ENCODE data around the gene PUM2.

The PUM2 gene

GRCh38 chr2:20257411-20257810 lies 93.2 kb downstream of the PUM2 start:
- TF ChIP-seq MAX (IDR thresholded peaks at IDR 0.05) (no peak), USF1 (IDR thresholded peaks at IDR 0.05) (no peak), FOXM1 (IDR thresholded peaks at IDR 0.05; ENCODE audit: borderline replicate concordance, low read depth) (no peak), TEAD4 (IDR thresholded peaks at IDR 0.05) (no peak), YY1 (IDR thresholded peaks at IDR 0.05; ENCODE audit: low read depth) (no peak), ZBTB7A (IDR thresholded peaks at IDR 0.05; ENCODE audit: low read depth) (no peak), EGR1 (IDR thresholded peaks at IDR 0.05) (no peak), RAD21 (IDR thresholded peaks at IDR 0.05; ENCODE audit: low read depth) (no peak)

- TF ChIP-seq MAX (IDR thresholded peaks at IDR 0.05): no peak
- TF ChIP-seq TAF1 (IDR thresholded peaks at IDR 0.05; ENCODE audit: low read depth): no peak
- TF ChIP-seq RAD21 (IDR thresholded peaks at IDR 0.05; ENCODE audit: low read depth): no peak
- no peak for TF ChIP-seq CEBPB (IDR thresholded peaks at IDR 0.05)
- TF ChIP-seq CREB1 (IDR thresholded peaks at IDR 0.05; ENCODE audit: low read depth): no peak
- no peak for TF ChIP-seq REST (IDR thresholded peaks at IDR 0.05; ENCODE audit: low read depth)
- TF ChIP-seq FOXM1 (IDR thresholded peaks at IDR 0.05; ENCODE audit: borderline replicate concordance, low read depth): no peak
- TF ChIP-seq USF1 (IDR thresholded peaks at IDR 0.05): no peak
- no peak for TF ChIP-seq NFIC (IDR thresholded peaks at IDR 0.05)
- TF ChIP-seq TEAD4 (IDR thresholded peaks at IDR 0.05): no peak
- TF ChIP-seq ZBTB7A (IDR thresholded peaks at IDR 0.05; ENCODE audit: low read depth): no peak
- TF ChIP-seq EP300 (IDR thresholded peaks at IDR 0.05; ENCODE audit: borderline replicate concordance): no peak
- TF ChIP-seq EGR1 (IDR thresholded peaks at IDR 0.05): no peak
- no peak for TF ChIP-seq TCF12 (IDR thresholded peaks at IDR 0.05; ENCODE audit: low read depth)
- no peak for TF ChIP-seq YY1 (IDR thresholded peaks at IDR 0.05; ENCODE audit: low read depth)
Measured at GRCh38 chr2:20254731-20255130, 95.9 kb downstream of the PUM2 start.

GRCh38 chr2:20250436-20250835 lies 100.2 kb downstream of the PUM2 start:
- TF ChIP-seq RAD21 (IDR thresholded peaks at IDR 0.05; ENCODE audit: low read depth) (no peak), EGR1 (IDR thresholded peaks at IDR 0.05) (no peak), CEBPB (IDR thresholded peaks at IDR 0.05) (no peak), TCF12 (IDR thresholded peaks at IDR 0.05; ENCODE audit: low read depth) (no peak), NFIC (IDR thresholded peaks at IDR 0.05) (no peak), TAF1 (IDR thresholded peaks at IDR 0.05; ENCODE audit: low read depth) (no peak), USF1 (IDR thresholded peaks at IDR 0.05) (no peak), FOXM1 (IDR thresholded peaks at IDR 0.05; ENCODE audit: borderline replicate concordance, low read depth) (no peak), EP300 (IDR thresholded peaks at IDR 0.05; ENCODE audit: borderline replicate concordance) (no peak), REST (IDR thresholded peaks at IDR 0.05; ENCODE audit: low read depth) (no peak), CREB1 (IDR thresholded peaks at IDR 0.05; ENCODE audit: low read depth) (no peak), MAX (IDR thresholded peaks at IDR 0.05) (no peak)

- TF ChIP-seq TEAD4 (IDR thresholded peaks at IDR 0.05): no peak
Measured at GRCh38 chr2:20249170-20249569, 101.5 kb downstream of the PUM2 start.

- TF ChIP-seq ZBTB7A (IDR thresholded peaks at IDR 0.05; ENCODE audit: low read depth): no peak
- TF ChIP-seq TAF1 (IDR thresholded peaks at IDR 0.05; ENCODE audit: low read depth): no peak
- TF ChIP-seq EGR1 (IDR thresholded peaks at IDR 0.05): no peak
- TF ChIP-seq MAX (IDR thresholded peaks at IDR 0.05): no peak
- TF ChIP-seq TCF12 (IDR thresholded peaks at IDR 0.05; ENCODE audit: low read depth): no peak
Measured at GRCh38 chr2:20247084-20247483, 103.6 kb downstream of the PUM2 start.
